ENCODE measurements around the gene UBC.
A peak's percentile ranks its signal among the peaks of the same experiment; 100 is the strongest.

The UBC gene

GRCh38 chr12:124917135-124917840 is 2.8 kb upstream of the UBC start (continued):
- peak; percentile 90 for TF ChIP-seq ZBTB11 (tag by site-specific recombination; conservative IDR thresholded peaks at IDR 0.05; ENCODE audit: low read depth)
- peak; percentile 90 for TF ChIP-seq ZNF561 (tag by site-specific recombination; IDR thresholded peaks at IDR 0.05; ENCODE audit: borderline replicate concordance)
- TF ChIP-seq ZNF16 (tag by site-specific recombination; IDR thresholded peaks at IDR 0.05; ENCODE audit: low read depth), result no peak
- no peak for TF ChIP-seq ZNF311 (tag by site-specific recombination; IDR thresholded peaks at IDR 0.05; ENCODE audit: borderline replicate concordance)
- TF ChIP-seq ZFP37 (tag by site-specific recombination; IDR thresholded peaks at IDR 0.05), result 0 out of 2 replicates have a peak, but pooled peaks have one; percentile 48
- TF ChIP-seq ZSCAN23 (tag by site-specific recombination; IDR thresholded peaks at IDR 0.05), result 0 out of 2 replicates have a peak, but pooled peaks have one; percentile 22
- TF ChIP-seq ZNF248 (tag by site-specific recombination; IDR thresholded peaks at IDR 0.05), result no peak
- TF ChIP-seq ZFHX2 (tag by site-specific recombination; conservative IDR thresholded peaks at IDR 0.05), result peak; percentile 74
- TF ChIP-seq ZBTB17 (tag by site-specific recombination; IDR thresholded peaks at IDR 0.05), result peak; percentile 84
- TF ChIP-seq MZF1 (tag by site-specific recombination; IDR thresholded peaks at IDR 0.05; ENCODE audit: borderline replicate concordance), result peak; percentile 72; the same call in 1 of the 2 replicates
- TF ChIP-seq YY1 (tag by site-specific recombination; IDR thresholded peaks at IDR 0.05), result peak; percentile 54; the same call in 1 of the 2 replicates
- TF ChIP-seq ZNF221 (tag by site-specific recombination; IDR thresholded peaks at IDR 0.05; ENCODE audit: borderline replicate concordance), result no peak
- no peak for TF ChIP-seq ZNF132 (tag by site-specific recombination; IDR thresholded peaks at IDR 0.05; ENCODE audit: borderline replicate concordance)
- peak; percentile 88 for TF ChIP-seq KLF7 (tag by site-specific recombination; IDR thresholded peaks at IDR 0.05; ENCODE audit: borderline replicate concordance)
- TF ChIP-seq ZNF391 (tag by site-specific recombination; IDR thresholded peaks at IDR 0.05; ENCODE audit: borderline replicate concordance, low read depth), result peak; percentile 82; the same call in 1 of the 2 replicates
- no peak for TF ChIP-seq ZNF544 (tag by site-specific recombination; IDR thresholded peaks at IDR 0.05)
- TF ChIP-seq ZBTB10 (tag by site-specific recombination; IDR thresholded peaks at IDR 0.05), result peak; percentile 84
- TF ChIP-seq SCRT1 (tag by site-specific recombination; IDR thresholded peaks at IDR 0.05; ENCODE audit: borderline replicate concordance), result peak; percentile 77
- TF ChIP-seq ZNF585B (tag by site-specific recombination; IDR thresholded peaks at IDR 0.05), result no peak
- TF ChIP-seq ZNF133 (tag by site-specific recombination; IDR thresholded peaks at IDR 0.05), result no peak
- TF ChIP-seq MYNN (tag by site-specific recombination; IDR thresholded peaks at IDR 0.05; ENCODE audit: borderline replicate concordance), result no peak
- TF ChIP-seq ZNF747 (tag by site-specific recombination; IDR thresholded peaks at IDR 0.05), result no peak
- 0 out of 2 replicates have a peak, but pooled peaks have one; percentile 61 for TF ChIP-seq ZNF449 (tag by site-specific recombination; IDR thresholded peaks at IDR 0.05)
- TF ChIP-seq PBX3 (CRISPR knock-in tag; IDR thresholded peaks at IDR 0.05), result no peak
- peak; percentile 93 for TF ChIP-seq ZXDB (tag by site-specific recombination; IDR thresholded peaks at IDR 0.05)
- TF ChIP-seq ZNF169 (tag by site-specific recombination; IDR thresholded peaks at IDR 0.05), result no peak
- TF ChIP-seq REST (tag by site-specific recombination; IDR thresholded peaks at IDR 0.05), result peak; percentile 58; the same call in 1 of the 2 replicates

Data from HEK293 (cell line).